Osteocyte (in vitro differentiated cells): ENCODE data around the gene ZFP62. TPM values are rescaled to one million over a fixed set of nuclear protein-coding genes. Genes with fewer than 3 reads are reported as not detected.

Experiments used
- DNase-seq: peaks from one replicate; pipeline ENCODE4 v3.0.0; 2021; ENCODE audit warnings: mixed read lengths; ENCODE audit not compliant: unreplicated experiment; ENCODE audit errors: extremely low spot score
- H3K27ac Mint-ChIP-seq: one replicate; pipeline ENCODE4 v1.8.0; 2021; ENCODE audit warnings: mild to moderate bottlenecking, mixed read lengths; ENCODE audit not compliant: unreplicated experiment
- H3K27me3 Mint-ChIP-seq: one replicate; pipeline ENCODE4 v1.8.0; 2021; ENCODE audit warnings: mixed read lengths; ENCODE audit not compliant: unreplicated experiment
- H3K36me3 Mint-ChIP-seq: one replicate; pipeline ENCODE4 v1.8.0; 2021; ENCODE audit warnings: mixed read lengths; ENCODE audit not compliant: unreplicated experiment
- H3K4me1 Mint-ChIP-seq: one replicate; pipeline ENCODE4 v1.8.0; 2021; ENCODE audit warnings: mixed read lengths; ENCODE audit not compliant: unreplicated experiment
- H3K4me3 Mint-ChIP-seq: one replicate; pipeline ENCODE4 v1.8.0; 2021; ENCODE audit warnings: mild to moderate bottlenecking, moderate library complexity, mixed read lengths; ENCODE audit not compliant: unreplicated experiment
- H3K9me3 Mint-ChIP-seq: one replicate; pipeline ENCODE4 v1.8.0; 2021; ENCODE audit warnings: mixed read lengths; ENCODE audit not compliant: unreplicated experiment
- CTCF ChIP-seq: fragments of 200-600 bp; sonication (generic); IDR thresholded peaks from 2 replicates; pipeline ENCODE4 v1.5.0; 2021; ENCODE audit warnings: antibody characterized with exemption, mild to moderate bottlenecking, moderate library complexity
- total RNA-seq: library from RNA; stranded (reverse); gene quantifications from 2 replicates; pipeline ENCODE4 v1.2.1, GENCODE V29; 2021

The ZFP62 gene
- total RNA-seq, 1 donor from 2014 or later: 21.7 TPM

- no peak for TF ChIP-seq CTCF
- Mint-ChIP-seq H3K36me3 (peaks cover 78% of the 10 kb centered on the region), H3K27ac (no peak overlapping the region), H3K9me3 (peaks cover 58% of the 10 kb centered on the region), H3K27me3 (no peaks in the 10 kb centered on the region), H3K4me1 (no peaks in the 10 kb centered on the region), H3K4me3 (no peak overlapping the region)
- DNase-seq: no peak
Observed at GRCh38 chr5:180853121-180853847, 7.8 kb downstream of the ZFP62 start.

GRCh38 chr5:180852495-180852894, 8.6 kb downstream of the ZFP62 start:
- DNase-seq: no peak

GRCh38 chr5:180850434-180851078, 10.5 kb downstream of the ZFP62 start:
- Mint-ChIP-seq H3K36me3 (peaks cover 93% of the 10 kb centered on the region), H3K9me3 (peaks cover 74% of the 10 kb centered on the region), H3K27ac (no peak overlapping the region), H3K27me3 (no peaks in the 10 kb centered on the region), H3K4me1 (no peaks in the 10 kb centered on the region), H3K4me3 (no peak overlapping the region)
- no peak for TF ChIP-seq CTCF
- no peak for DNase-seq

More at GRCh38 chr5:180852495-180852894, 8.6 kb downstream of the ZFP62 start:
- no peaks in the 10 kb centered on the region for H3K4me1 Mint-ChIP-seq
- H3K27me3 Mint-ChIP-seq: no peaks in the 10 kb centered on the region
- H3K36me3 Mint-ChIP-seq: peaks cover 86% of the 10 kb centered on the region
- H3K27ac Mint-ChIP-seq: no peak overlapping the region
- H3K9me3 Mint-ChIP-seq: peaks cover 66% of the 10 kb centered on the region
- H3K4me3 Mint-ChIP-seq: no peak overlapping the region
- TF ChIP-seq CTCF: no peak

- Mint-ChIP-seq H3K4me3 (no peak overlapping the region), H3K9me3 (peaks cover 74% of the 10 kb centered on the region), H3K27me3 (no peaks in the 10 kb centered on the region), H3K4me1 (no peaks in the 10 kb centered on the region), H3K27ac (no peak overlapping the region), H3K36me3 (peaks cover 88% of the 10 kb centered on the region)
- DNase-seq: no peak
- TF ChIP-seq CTCF: no peak
Observed at GRCh38 chr5:180849827-180850226, 11.2 kb downstream of the ZFP62 start.

- Mint-ChIP-seq H3K9me3 (peaks cover 67% of the 10 kb centered on the region), H3K36me3 (peaks cover 79% of the 10 kb centered on the region), H3K27me3 (no peaks in the 10 kb centered on the region), H3K4me1 (no peaks in the 10 kb centered on the region), H3K4me3 (no peak overlapping the region), H3K27ac (no peak overlapping the region)
- DNase-seq: no peak
- TF ChIP-seq CTCF: no peak
Observed at GRCh38 chr5:180848878-180849277, 12.2 kb downstream of the ZFP62 start.
